SU-DHL-6 (cell line): ENCODE data around the gene KPNA5.

Experiments
- CTCF ChIP-seq: fragments of 200-600 bp; sonication (generic); IDR thresholded peaks from one replicate; pipeline ENCODE4 v1.5.1; 2017; ENCODE audit warnings: antibody characterized with exemption, mild to moderate bottlenecking, low read length, moderate library complexity; ENCODE audit not compliant: insufficient read depth, poor library complexity, severe bottlenecking
- EZH2phosphoT487 ChIP-seq: fragments of 200-600 bp; sonication (generic), shearing (Covaris generic); conservative IDR thresholded peaks from 2 replicates; pipeline ENCODE4 v1.6.1; 2018; ENCODE audit warnings: mild to moderate bottlenecking, antibody characterized with exemption, low read length, moderate library complexity, mixed read lengths

- TF ChIP-seq EZH2phosphoT487 (no peak), CTCF (no peak)
Measured at GRCh38 chr6:116697480-116697879, 16.5 kb downstream of the KPNA5 start.
